Fibroblast of villous mesenchyme (primary cell): ENCODE data around the gene TACR2. TPM values are rescaled to one million over a fixed set of nuclear protein-coding genes. Genes with fewer than 3 reads are reported as not detected.
A peak's percentile ranks its signal among the peaks of the same experiment; 100 is the strongest.
"Not testable (repeated sequence)": the region's sequence is repeated elsewhere in the genome, so short reads cannot be mapped to it uniquely, and the experiment has no call there.

Source experiments
- DNase-seq: peaks from one replicate; pipeline ENCODE4 v3.0.0-alpha.2; 2010; ENCODE audit warnings: low read depth
- H3K4me3 ChIP-seq: 2 replicates; pipeline ENCODE4 v1.5.1; 2011; ENCODE audit warnings: low read depth, mild to moderate bottlenecking, low read length
- CTCF ChIP-seq: IDR thresholded peaks from 2 replicates; pipeline ENCODE4 v1.5.1; 2012; ENCODE audit warnings: low read depth, mild to moderate bottlenecking, low read length; ENCODE audit not compliant: insufficient read depth
- total RNA-seq: library from RNA; depleted of rRNA; stranded (reverse); fragments of >200 nt; gene quantifications from 2 replicates; pipeline ENCODE4 v1.2.3, GENCODE V29; 2012

The TACR2 gene
- total RNA-seq, 1 donor = not detected

GRCh38 chr10:69456880-69457693, 40.4 kb upstream of the TACR2 start:
- TF ChIP-seq CTCF = no peak
- DNase-seq = peak; percentile 68

GRCh38 chr10:69455006-69455763, 38.5 kb upstream of the TACR2 start:
- no peak for TF ChIP-seq CTCF
- H3K4me3 ChIP-seq = no peak overlapping the region
- no peak for DNase-seq

More at GRCh38 chr10:69456880-69457693, 40.4 kb upstream of the TACR2 start:
- no peak overlapping the region for H3K4me3 ChIP-seq

GRCh38 chr10:69453795-69454194, 37.1 kb upstream of the TACR2 start:
- no peak for DNase-seq
- no peak for TF ChIP-seq CTCF
- no peak overlapping the region for H3K4me3 ChIP-seq

GRCh38 chr10:69452676-69453415, 36.1 kb upstream of the TACR2 start:
- no peak for TF ChIP-seq CTCF
- H3K4me3 ChIP-seq = peak overlapping the region; percentile 12
- no peak for DNase-seq

- DNase-seq = no peak
- no peak for TF ChIP-seq CTCF
- H3K4me3 ChIP-seq = peak overlapping the region; percentile 81
Observed at GRCh38 chr10:69451784-69452251, 35.1 kb upstream of the TACR2 start.

- DNase-seq = peak; percentile 87
- no peak for TF ChIP-seq CTCF
- H3K4me3 ChIP-seq = peak within 1 kb of the TSS; percentile 81
Observed at GRCh38 chr10:69451209-69451783, 34.6 kb upstream of the TACR2 start, which contains the start of gene TSPAN15. TSS of gene TSPAN15 (plus strand) at chr10:69451465. CDS start at chr10:69451595, 130 bp downstream.

GRCh38 chr10:69450395-69450794, 33.7 kb upstream of the TACR2 start:
- DNase-seq, H3K4me3 ChIP-seq: not testable (repeated sequence)
